Activated CD4-positive, alpha-beta memory T cell treated with anti-CD3 and anti-CD28 coated beads, Interleukin-2, amount 10 ng/mL, durations not matched to agents 7 days and 5 days (primary cell): ENCODE results near the gene PEX14. TPM values are rescaled to one million over a fixed set of nuclear protein-coding genes. Genes with fewer than 3 reads are reported as not detected.

Experiments
- CTCF ChIA-PET: fragments of 350-600 bp; sonication (Branson Sonifier 250); formaldehyde crosslinking; loops from one replicate; lab custom pipeline; 2021; ENCODE audit warnings: antibody characterized with exemption, inconsistent platforms; lab: Charles Lee
- POLR2A ChIA-PET: fragments of 350-600 bp; sonication (Branson Sonifier 250); formaldehyde crosslinking; loops from one replicate; lab custom pipeline; 2021; ENCODE audit warnings: antibody characterized with exemption; lab: Charles Lee
- DNase-seq: peaks from one replicate; pipeline ENCODE4 v3.0.0-alpha.2; 2020
- H3K27ac Mint-ChIP-seq: one replicate; pipeline ENCODE4 v1.8.0; 2021; ENCODE audit warnings: mild to moderate bottlenecking, mixed read lengths
- H3K27me3 Mint-ChIP-seq: one replicate; pipeline ENCODE4 v1.8.0; 2021; ENCODE audit warnings: mixed read lengths
- H3K36me3 Mint-ChIP-seq: one replicate; pipeline ENCODE4 v1.8.0; 2021; ENCODE audit warnings: low read depth, mixed read lengths
- H3K4me1 Mint-ChIP-seq: one replicate; pipeline ENCODE4 v1.8.0; 2021; ENCODE audit warnings: mixed read lengths
- H3K4me3 Mint-ChIP-seq: one replicate; pipeline ENCODE4 v1.8.0; 2021; ENCODE audit warnings: mild to moderate bottlenecking, mixed read lengths
- H3K9me3 Mint-ChIP-seq: one replicate; pipeline ENCODE4 v1.8.0; 2021; ENCODE audit warnings: mixed read lengths
- total RNA-seq, 2 experiments: library from RNA; stranded (reverse); gene quantifications; one replicate each; pipeline ENCODE4 v1.2.3, GENCODE V29; 2021

The PEX14 gene
- total RNA-seq, 2 experiments from 2014 or later = 18.9 to 20.1 TPM

- H3K9me3 Mint-ChIP-seq = no peaks in the 10 kb centered on the region
- no peaks in the 10 kb centered on the region for H3K36me3 Mint-ChIP-seq
- ChIA-PET CTCF (no interaction called here), POLR2A (interaction anchor here (0.6 kb wide), 1 partner anchor 124 kb away, joined by 3 read pairs; no protein-coding TSS in a partner anchor)
- H3K27ac Mint-ChIP-seq = no peak overlapping the region
- no peaks in the 10 kb centered on the region for H3K4me1 Mint-ChIP-seq
- no peak overlapping the region for H3K4me3 Mint-ChIP-seq
- H3K27me3 Mint-ChIP-seq = peaks cover 1% of the 10 kb centered on the region
- DNase-seq = no peak
Measured at GRCh38 chr1:10632691-10633090, 157.9 kb downstream of the PEX14 start.

- no peak overlapping the region for H3K27ac Mint-ChIP-seq
- H3K27me3 Mint-ChIP-seq = peaks cover 4% of the 10 kb centered on the region
- no peak for DNase-seq
- ChIA-PET POLR2A (interaction anchor here (0.6 kb wide), 1 partner anchor 125 kb away, joined by 3 read pairs; no protein-coding TSS in a partner anchor), CTCF (no interaction called here)
- H3K36me3 Mint-ChIP-seq = no peaks in the 10 kb centered on the region
- no peaks in the 10 kb centered on the region for H3K4me1 Mint-ChIP-seq
- no peak overlapping the region for H3K4me3 Mint-ChIP-seq
- no peaks in the 10 kb centered on the region for H3K9me3 Mint-ChIP-seq
Measured at GRCh38 chr1:10633416-10633815, 158.7 kb downstream of the PEX14 start.

GRCh38 chr1:10634075-10634427 lies 159.3 kb downstream of the PEX14 start:
- H3K4me1 Mint-ChIP-seq = no peaks in the 10 kb centered on the region
- DNase-seq = no peak
- peaks cover 4% of the 10 kb centered on the region for H3K27me3 Mint-ChIP-seq
- POLR2A ChIA-PET = no interaction called here
- CTCF ChIA-PET = no interaction called here
- no peak overlapping the region for H3K4me3 Mint-ChIP-seq
- no peaks in the 10 kb centered on the region for H3K9me3 Mint-ChIP-seq
- H3K36me3 Mint-ChIP-seq = no peaks in the 10 kb centered on the region
- H3K27ac Mint-ChIP-seq = no peak overlapping the region

GRCh38 chr1:10634428-10635084 lies 159.8 kb downstream of the PEX14 start:
- POLR2A ChIA-PET = no interaction called here
- Mint-ChIP-seq H3K9me3 (no peaks in the 10 kb centered on the region), H3K27me3 (peaks cover 5% of the 10 kb centered on the region), H3K4me1 (no peaks in the 10 kb centered on the region), H3K36me3 (no peaks in the 10 kb centered on the region), H3K4me3 (no peak overlapping the region), H3K27ac (no peak overlapping the region)
- CTCF ChIA-PET = no interaction called here
- DNase-seq = no peak

- Mint-ChIP-seq H3K9me3 (no peaks in the 10 kb centered on the region), H3K36me3 (no peaks in the 10 kb centered on the region), H3K4me3 (no peak overlapping the region), H3K27ac (no peak overlapping the region), H3K27me3 (peaks cover 5% of the 10 kb centered on the region), H3K4me1 (no peaks in the 10 kb centered on the region)
- POLR2A ChIA-PET = no interaction called here
- DNase-seq = no peak
- CTCF ChIA-PET = interaction anchor here (0.6 kb wide), 1 partner anchor 132 kb away, joined by 5 read pairs; no protein-coding TSS in a partner anchor
Measured at GRCh38 chr1:10635085-10635896, 160.5 kb downstream of the PEX14 start.

GRCh38 chr1:10635992-10636391 lies 161.2 kb downstream of the PEX14 start:
- ChIA-PET POLR2A (no interaction called here), CTCF (no interaction called here)
- no peak overlapping the region for H3K27ac Mint-ChIP-seq
- no peak for DNase-seq
- no peaks in the 10 kb centered on the region for H3K4me1 Mint-ChIP-seq
- H3K4me3 Mint-ChIP-seq = no peak overlapping the region
- H3K9me3 Mint-ChIP-seq = no peaks in the 10 kb centered on the region
- H3K36me3 Mint-ChIP-seq = no peaks in the 10 kb centered on the region
- peaks cover 5% of the 10 kb centered on the region for H3K27me3 Mint-ChIP-seq

DNA sequence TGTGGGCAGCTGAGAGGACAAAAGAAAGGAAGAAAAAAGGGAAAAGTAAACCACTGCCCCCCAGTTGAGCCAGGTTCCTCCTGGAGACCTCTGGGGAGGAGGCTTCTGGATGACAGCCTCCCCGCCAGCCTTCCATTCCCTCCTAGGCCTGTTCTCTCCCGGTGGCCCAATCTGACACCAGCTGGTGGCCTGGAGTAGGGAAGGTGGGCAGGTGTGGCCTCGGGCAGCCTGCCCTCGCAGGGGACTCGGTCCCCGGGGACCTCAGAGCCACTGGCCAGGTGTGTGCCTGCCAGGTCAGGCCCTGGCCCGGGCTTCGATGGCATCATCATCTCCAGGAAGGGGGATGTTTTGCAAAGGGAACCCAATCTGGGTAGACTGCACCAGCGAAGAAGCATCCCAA lies 162.7 kb downstream of the PEX14 start:
- Mint-ChIP-seq H3K4me1 (no peaks in the 10 kb centered on the region), H3K9me3 (no peaks in the 10 kb centered on the region), H3K27ac (no peak overlapping the region), H3K36me3 (no peaks in the 10 kb centered on the region), H3K4me3 (no peak overlapping the region), H3K27me3 (peaks cover 5% of the 10 kb centered on the region)
- DNase-seq = no peak
- ChIA-PET POLR2A (no interaction called here), CTCF (interaction anchor here (0.6 kb wide), 1 partner anchor 300 kb away, joined by 3 read pairs; no protein-coding TSS in a partner anchor)

DNA sequence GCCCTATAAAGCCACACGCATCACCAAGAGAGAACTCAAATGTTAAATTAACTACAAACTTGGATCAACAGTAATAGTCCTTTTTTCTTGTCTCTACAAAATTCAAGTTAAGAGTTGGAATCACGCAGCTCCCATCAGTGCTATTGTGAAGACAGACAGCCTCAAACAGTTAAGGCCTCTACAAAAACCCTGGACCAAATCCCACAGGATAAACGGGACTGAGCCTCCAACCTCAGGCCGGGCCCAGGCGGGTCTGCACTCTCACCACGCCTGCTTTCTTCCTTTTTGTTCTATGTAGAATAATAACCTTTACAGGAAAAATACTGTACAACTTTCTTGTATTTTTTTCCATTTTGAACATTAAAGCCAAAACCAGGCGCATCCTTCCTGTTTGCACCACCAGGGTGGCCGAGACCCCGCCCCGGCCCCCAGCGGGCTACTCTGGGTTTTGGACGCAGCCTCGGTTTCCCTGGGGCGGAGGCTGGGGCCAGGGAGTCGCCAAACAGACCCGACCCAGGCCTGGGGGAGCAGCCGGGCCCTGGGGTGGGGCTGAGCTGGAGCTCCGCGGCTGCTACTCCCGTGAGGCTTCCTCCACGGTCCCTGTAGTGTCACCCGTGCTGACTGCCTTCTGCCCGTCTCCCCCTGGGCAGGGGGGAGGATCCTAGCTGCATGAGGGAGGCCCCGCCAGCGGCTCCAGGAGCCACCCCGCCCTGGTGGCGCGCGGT lies 163.2 kb downstream of the PEX14 start:
- Mint-ChIP-seq H3K27me3 (peaks cover 5% of the 10 kb centered on the region), H3K9me3 (no peaks in the 10 kb centered on the region), H3K36me3 (no peaks in the 10 kb centered on the region), H3K4me3 (no peak overlapping the region), H3K27ac (no peak overlapping the region), H3K4me1 (no peaks in the 10 kb centered on the region)
- POLR2A ChIA-PET = no interaction called here
- DNase-seq = no peak
- CTCF ChIA-PET = interaction anchor here (0.6 kb wide), 1 partner anchor 245 kb away, joined by 3 read pairs; no protein-coding TSS in a partner anchor

DNA sequence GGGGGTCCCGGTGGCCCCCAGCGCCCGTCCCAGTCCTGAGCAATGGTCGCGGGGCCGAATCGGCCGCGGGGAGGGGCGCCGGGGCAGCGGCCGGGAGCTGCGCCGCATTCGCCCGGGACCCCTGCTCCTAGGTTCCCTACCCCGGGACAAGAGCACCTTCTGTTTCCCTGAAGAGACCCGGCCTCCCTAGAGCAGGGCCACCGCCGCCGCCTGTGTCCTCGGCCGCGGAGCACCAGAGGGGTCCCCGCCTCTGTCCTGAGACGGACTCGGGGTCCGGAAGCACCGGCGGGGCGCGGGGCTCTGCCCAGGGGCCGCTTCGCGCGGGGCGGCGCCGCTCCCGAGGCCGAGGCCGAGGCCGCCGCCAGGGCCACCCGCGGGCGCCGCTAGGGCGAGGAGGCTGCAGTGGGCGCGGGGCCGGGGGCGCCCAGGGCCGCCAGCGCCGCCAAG lies 163.8 kb downstream of the PEX14 start:
- no peak for DNase-seq
- H3K36me3 Mint-ChIP-seq = no peaks in the 10 kb centered on the region
- CTCF ChIA-PET = interaction anchor here (0.6 kb wide), 1 partner anchor 244 kb away, joined by 3 read pairs; no protein-coding TSS in a partner anchor
- H3K27me3 Mint-ChIP-seq = peaks cover 5% of the 10 kb centered on the region
- H3K4me3 Mint-ChIP-seq = no peak overlapping the region
- no peaks in the 10 kb centered on the region for H3K9me3 Mint-ChIP-seq
- H3K4me1 Mint-ChIP-seq = no peaks in the 10 kb centered on the region
- no peak overlapping the region for H3K27ac Mint-ChIP-seq
- POLR2A ChIA-PET = no interaction called here

- POLR2A ChIA-PET = no interaction called here
- no peaks in the 10 kb centered on the region for H3K4me1 Mint-ChIP-seq
- no peaks in the 10 kb centered on the region for H3K36me3 Mint-ChIP-seq
- H3K27me3 Mint-ChIP-seq = peaks cover 5% of the 10 kb centered on the region
- no peak overlapping the region for H3K27ac Mint-ChIP-seq
- CTCF ChIA-PET = no interaction called here
- no peak overlapping the region for H3K4me3 Mint-ChIP-seq
- no peak for DNase-seq
- no peaks in the 10 kb centered on the region for H3K9me3 Mint-ChIP-seq
Measured at GRCh38 chr1:10639011-10639774, 164.4 kb downstream of the PEX14 start.

DNA sequence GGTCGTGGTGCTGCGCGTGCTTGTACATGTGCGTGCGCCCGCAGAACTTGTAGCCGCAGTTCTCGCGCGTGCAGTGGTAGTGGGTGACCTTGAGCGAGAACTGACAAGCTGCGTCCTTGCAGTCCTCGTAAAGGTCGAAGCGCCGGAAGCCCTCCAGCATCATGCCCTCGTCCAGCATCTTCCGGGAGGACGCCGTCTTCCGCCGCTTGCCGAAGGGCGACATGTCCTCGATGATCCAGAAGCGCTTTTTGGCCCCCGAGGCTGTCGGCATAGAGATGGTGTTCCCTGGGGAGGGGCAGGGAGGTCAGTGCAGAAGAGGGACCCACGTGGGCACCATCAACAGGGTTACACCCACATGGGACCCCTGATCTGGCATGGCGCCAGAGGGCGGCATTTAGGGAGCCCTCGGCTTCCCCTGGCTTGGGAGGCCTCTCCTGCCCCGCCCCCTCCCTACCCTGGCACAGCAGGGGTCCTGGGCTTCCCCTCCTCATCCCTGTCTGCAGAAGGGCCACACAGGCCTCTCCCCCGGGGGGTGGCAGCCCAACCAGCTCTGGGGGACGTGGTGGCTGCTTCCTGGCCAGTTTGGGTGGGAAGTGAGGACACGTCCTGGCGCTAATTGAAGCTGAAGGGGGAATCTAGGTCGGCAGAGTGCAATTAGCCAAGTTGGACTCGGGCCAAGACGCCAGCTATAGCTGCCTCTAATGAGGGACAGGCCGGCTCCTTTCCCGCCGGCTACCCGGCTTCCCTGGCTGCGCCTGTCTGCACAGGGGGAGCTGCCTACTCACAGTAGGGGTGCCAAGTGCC lies 165.2 kb downstream of the PEX14 start:
- no peaks in the 10 kb centered on the region for H3K4me1 Mint-ChIP-seq
- no peak overlapping the region for H3K27ac Mint-ChIP-seq
- peaks cover 5% of the 10 kb centered on the region for H3K27me3 Mint-ChIP-seq
- no peaks in the 10 kb centered on the region for H3K9me3 Mint-ChIP-seq
- CTCF ChIA-PET = no interaction called here
- H3K36me3 Mint-ChIP-seq = no peaks in the 10 kb centered on the region
- no peak overlapping the region for H3K4me3 Mint-ChIP-seq
- DNase-seq = no peak
- POLR2A ChIA-PET = no interaction called here
